ENCODE measurements around the gene PFKFB2. TPM values are rescaled to one million over a fixed set of nuclear protein-coding genes. Genes with fewer than 3 reads are reported as not detected.

PFKFB2 gene
- total RNA-seq, 4 donors from 2014 or later = 44.6 to 150 (median 116) TPM

DNA sequence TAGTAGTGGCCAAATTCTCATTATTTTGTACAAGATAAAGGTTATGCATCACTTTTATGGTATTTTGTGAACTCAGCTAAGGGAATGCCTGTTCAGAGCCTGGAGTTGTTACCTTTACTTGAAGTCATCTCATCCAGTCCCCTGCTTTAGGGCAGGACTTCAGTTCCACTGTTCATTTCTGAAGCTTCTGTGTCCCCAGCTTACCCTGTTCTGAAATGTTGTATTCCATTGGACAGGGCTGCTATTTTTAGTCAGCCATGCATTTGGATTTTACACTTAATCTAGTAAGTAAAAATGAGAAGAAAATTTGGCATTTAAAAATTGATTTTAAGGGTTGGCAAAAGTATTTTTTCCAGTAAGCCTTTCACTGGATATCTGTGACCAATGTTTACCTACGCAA, 23.9 kb downstream of the PFKFB2 start:
- Histone ChIP-seq H3K4me3 (no peak overlapping the region), H3K27me3 (no peaks in the 10 kb centered on the region), H3K9me3 (no peaks in the 10 kb centered on the region), H3K4me1 (no peaks in the 10 kb centered on the region), H3K36me3 (peaks cover 0 to 40% (median 0%) of the 10 kb centered on the region in 3 donors), H3K27ac (no peak overlapping the region)
- TF ChIP-seq POLR2A (IDR thresholded peaks at IDR 0.05) = no peak
- TF ChIP-seq, protein P1, sequence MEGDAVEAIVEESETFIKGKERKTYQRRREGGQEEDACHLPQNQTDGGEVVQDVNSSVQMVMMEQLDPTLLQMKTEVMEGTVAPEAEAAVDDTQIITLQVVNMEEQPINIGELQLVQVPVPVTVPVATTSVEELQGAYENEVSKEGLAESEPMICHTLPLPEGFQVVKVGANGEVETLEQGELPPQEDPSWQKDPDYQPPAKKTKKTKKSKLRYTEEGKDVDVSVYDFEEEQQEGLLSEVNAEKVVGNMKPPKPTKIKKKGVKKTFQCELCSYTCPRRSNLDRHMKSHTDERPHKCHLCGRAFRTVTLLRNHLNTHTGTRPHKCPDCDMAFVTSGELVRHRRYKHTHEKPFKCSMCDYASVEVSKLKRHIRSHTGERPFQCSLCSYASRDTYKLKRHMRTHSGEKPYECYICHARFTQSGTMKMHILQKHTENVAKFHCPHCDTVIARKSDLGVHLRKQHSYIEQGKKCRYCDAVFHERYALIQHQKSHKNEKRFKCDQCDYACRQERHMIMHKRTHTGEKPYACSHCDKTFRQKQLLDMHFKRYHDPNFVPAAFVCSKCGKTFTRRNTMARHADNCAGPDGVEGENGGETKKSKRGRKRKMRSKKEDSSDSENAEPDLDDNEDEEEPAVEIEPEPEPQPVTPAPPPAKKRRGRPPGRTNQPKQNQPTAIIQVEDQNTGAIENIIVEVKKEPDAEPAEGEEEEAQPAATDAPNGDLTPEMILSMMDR (IDR thresholded peaks at IDR 0.05) = no peak
- DNase-seq = no peak

DNA sequence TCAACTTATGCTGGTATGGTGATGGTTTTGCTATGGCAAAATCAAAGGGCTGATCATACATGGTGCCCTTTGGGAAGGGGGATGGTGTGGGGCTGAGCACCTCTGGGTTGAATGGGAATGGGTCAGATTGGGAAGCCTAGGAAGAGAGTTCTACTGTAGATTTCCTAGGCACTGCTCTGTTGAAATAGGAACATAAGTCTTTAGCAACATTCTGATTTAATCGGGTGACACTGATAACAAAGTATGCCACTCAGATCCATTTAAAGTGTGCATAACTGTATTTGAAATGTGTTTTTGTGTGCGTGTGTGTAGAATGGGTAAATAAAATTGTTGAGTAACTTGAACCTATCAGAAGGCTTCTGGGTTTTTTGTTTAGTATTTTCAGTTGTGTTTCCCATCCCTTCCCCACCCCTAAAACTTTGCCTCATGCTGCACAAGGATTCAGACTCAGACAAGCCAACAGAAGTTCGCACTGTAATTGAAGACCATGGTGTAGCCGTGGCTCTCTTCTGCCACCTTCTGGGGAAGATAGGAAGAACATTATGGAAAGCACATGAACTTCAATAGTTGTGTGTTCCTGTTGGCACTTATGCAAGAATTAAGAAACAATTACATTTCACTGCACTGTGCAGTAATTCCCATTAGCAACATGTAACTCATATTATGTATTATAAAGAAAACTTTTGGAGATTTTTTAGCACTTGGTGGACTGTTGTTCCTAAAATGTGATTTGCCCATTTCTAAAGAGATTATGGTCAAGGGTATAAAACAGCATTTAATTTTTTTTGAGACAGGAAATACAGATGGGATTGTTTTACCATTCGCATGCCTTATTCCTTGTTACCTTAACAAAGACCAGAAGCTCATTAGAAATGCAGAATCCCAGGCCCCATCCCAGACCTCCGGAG, 24.6 kb downstream of the PFKFB2 start:
- no peak overlapping the region for H3K27ac ChIP-seq
- no peaks in the 10 kb centered on the region for H3K9me3 ChIP-seq
- no peaks in the 10 kb centered on the region for H3K27me3 ChIP-seq
- H3K36me3 ChIP-seq = peaks cover 0 to 34% (median 0%) of the 10 kb centered on the region in 3 donors
- DNase-seq = peak in 2 of 3 donors; percentile 54 to 82
- H3K4me1 ChIP-seq = no peaks in the 10 kb centered on the region
- no peak for TF ChIP-seq POLR2A (IDR thresholded peaks at IDR 0.05)
- TF ChIP-seq, protein P1 (IDR thresholded peaks at IDR 0.05) = peak; percentile 60 to 97 (median 93)
- no peak overlapping the region for H3K4me3 ChIP-seq

DNA sequence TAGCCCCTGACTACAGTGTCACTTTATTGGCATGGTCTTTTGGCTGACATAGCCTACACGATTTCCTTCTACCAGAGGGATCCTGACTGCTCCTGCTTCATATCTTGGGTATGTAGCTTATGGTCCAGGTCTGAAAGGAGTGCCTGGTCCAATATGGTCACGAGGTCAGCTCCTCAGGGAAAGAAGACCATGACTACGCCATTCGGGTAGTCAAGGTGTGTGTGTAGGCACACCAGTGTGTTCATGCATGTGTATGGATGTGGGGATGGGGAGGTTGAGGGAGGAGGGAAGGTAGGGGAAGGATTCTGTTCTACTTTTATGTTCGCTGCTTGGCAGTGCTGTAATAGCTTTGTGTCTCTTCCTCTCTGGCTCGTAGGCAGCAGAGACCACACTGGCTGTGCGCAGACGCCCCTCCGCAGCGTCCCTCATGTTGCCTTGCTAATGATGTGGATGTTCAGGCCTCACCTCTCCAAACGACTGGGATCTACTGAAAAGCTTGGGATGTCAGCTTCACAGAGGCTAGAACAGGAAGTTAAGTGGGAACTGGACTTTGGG, 25.6 kb downstream of the PFKFB2 start:
- TF ChIP-seq, protein P1 (IDR thresholded peaks at IDR 0.05) = no peak
- no peak for TF ChIP-seq POLR2A (IDR thresholded peaks at IDR 0.05)
- Histone ChIP-seq H3K27me3 (no peaks in the 10 kb centered on the region), H3K36me3 (peaks cover 0 to 26% (median 0%) of the 10 kb centered on the region in 3 donors), H3K27ac (no peak overlapping the region), H3K9me3 (no peaks in the 10 kb centered on the region), H3K4me3 (no peak overlapping the region), H3K4me1 (no peaks in the 10 kb centered on the region)
- no peak for DNase-seq

DNA sequence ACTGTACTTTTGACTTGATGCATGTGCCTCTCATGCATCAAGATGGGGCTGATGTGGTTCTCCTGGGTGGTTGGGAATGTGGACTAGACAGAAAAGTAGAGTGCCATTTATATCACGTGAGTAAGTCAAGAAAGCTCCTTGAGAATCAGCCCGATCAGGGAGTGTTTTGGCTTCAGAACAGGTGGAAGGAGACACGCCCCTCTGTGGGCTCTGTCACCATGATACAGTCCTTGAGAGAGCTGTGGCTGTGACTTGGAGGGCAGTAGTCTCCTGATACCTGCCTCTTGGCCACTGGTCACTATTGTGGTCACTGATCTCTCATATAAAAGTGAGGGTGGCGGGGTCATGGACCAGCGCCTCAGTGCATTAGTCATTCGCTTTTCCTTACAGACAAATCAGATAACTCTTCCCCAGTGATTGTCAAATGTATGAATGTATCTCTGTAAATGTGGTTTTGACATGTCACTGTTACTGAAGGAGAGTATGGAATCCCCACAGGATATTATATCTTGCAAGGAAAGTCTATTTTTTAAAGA, 26.7 kb downstream of the PFKFB2 start:
- DNase-seq = no peak
- Histone ChIP-seq H3K27ac (no peak overlapping the region), H3K4me1 (peaks cover 0 to 4% (median 2%) of the 10 kb centered on the region in 4 donors), H3K36me3 (peaks cover 0 to 16% (median 0%) of the 10 kb centered on the region in 3 donors), H3K27me3 (no peaks in the 10 kb centered on the region), H3K9me3 (no peaks in the 10 kb centered on the region), H3K4me3 (no peak overlapping the region)
- no peak for TF ChIP-seq POLR2A (IDR thresholded peaks at IDR 0.05)

DNA sequence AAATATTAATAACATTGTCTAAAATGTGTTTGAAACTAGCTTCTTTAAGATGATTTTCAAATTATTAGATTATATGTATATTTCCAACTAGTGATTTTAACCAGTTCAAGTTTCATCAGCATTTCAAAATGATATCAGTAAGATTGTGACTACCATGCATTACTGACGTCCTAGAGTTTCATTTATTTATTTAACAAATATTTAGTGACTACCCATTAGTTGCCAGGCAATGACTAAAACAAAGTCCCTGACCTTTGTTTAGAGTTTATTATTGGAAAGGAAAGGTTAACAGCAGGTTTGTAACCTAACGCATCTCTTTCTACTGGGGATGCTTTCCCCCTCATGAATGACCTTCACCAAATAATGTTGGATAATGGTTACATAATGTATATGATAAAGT, 28.0 kb downstream of the PFKFB2 start:
- H3K4me3 ChIP-seq = no peak overlapping the region
- H3K27ac ChIP-seq = no peak overlapping the region
- TF ChIP-seq, protein P1 (IDR thresholded peaks at IDR 0.05) = no peak
- no peak for TF ChIP-seq POLR2A (IDR thresholded peaks at IDR 0.05)
- no peak for DNase-seq
- no peaks in the 10 kb centered on the region for H3K27me3 ChIP-seq
- peaks cover 0 to 7% (median 0%) of the 10 kb centered on the region in 3 donors for H3K36me3 ChIP-seq
- no peaks in the 10 kb centered on the region for H3K9me3 ChIP-seq
- peaks cover 0 to 6% (median 3%) of the 10 kb centered on the region in 4 donors for H3K4me1 ChIP-seq

DNA sequence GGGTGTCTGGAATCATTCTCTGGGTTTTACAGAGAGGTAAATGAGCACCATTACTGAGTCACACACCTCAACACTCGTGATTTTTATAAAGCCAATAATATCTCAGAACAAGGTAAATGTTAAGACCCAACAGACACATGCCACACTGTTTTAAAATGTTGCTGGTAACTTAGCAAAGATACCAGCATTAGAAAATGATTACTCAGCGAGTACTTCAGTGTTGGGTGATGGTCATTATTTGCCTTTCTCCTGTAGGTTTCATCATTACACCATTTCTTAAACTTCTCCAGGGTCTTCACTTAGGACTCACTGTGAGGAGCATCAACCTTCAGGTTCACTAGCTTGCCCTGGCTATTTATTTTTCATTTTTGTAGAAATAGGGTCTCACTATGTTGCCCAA, 28.7 kb downstream of the PFKFB2 start:
- Histone ChIP-seq H3K36me3 (peaks cover 0 to 7% (median 0%) of the 10 kb centered on the region in 3 donors), H3K27me3 (no peaks in the 10 kb centered on the region), H3K4me1 (peaks cover 0 to 6% (median 3%) of the 10 kb centered on the region in 4 donors), H3K9me3 (no peaks in the 10 kb centered on the region), H3K27ac (no peak overlapping the region), H3K4me3 (no peak overlapping the region)
- no peak for DNase-seq
- no peak for TF ChIP-seq POLR2A (IDR thresholded peaks at IDR 0.05)
- TF ChIP-seq, protein P1 (IDR thresholded peaks at IDR 0.05) = no peak
